Activated CD4-positive, CD25-positive, alpha-beta regulatory T cell (primary cell): ENCODE measurements around the gene TRAF3IP1.

Source experiments
- DNase-seq, 4 experiments: peaks; one replicate each; lab custom pipeline; 2025; lab: John Stamatoyannopoulos, UW

The TRAF3IP1 gene

GRCh38 chr2:238408615-238409340 is 88.5 kb downstream of the TRAF3IP1 start:
- no peak for DNase-seq

GRCh38 chr2:238409341-238410199 is 89.3 kb downstream of the TRAF3IP1 start:
- DNase-seq, result no peak

GRCh38 chr2:238412067-238412767 is 91.9 kb downstream of the TRAF3IP1 start:
- DNase-seq, result no peak

GRCh38 chr2:238413368-238413767 is 93.0 kb downstream of the TRAF3IP1 start:
- no peak for DNase-seq

- peak in 2 of 4 experiments; percentile 10 to 15 for DNase-seq
Measured at GRCh38 chr2:238415036-238415764, 94.9 kb downstream of the TRAF3IP1 start.

- DNase-seq, result no peak
Measured at GRCh38 chr2:238415893-238416292, 95.6 kb downstream of the TRAF3IP1 start.

- DNase-seq, result no peak
Measured at GRCh38 chr2:238418196-238418998, 98.1 kb downstream of the TRAF3IP1 start.

- DNase-seq, result no peak
Measured at GRCh38 chr2:238418999-238419546, 98.8 kb downstream of the TRAF3IP1 start.

- no peak for DNase-seq
Measured at GRCh38 chr2:238420442-238420841, 100.1 kb downstream of the TRAF3IP1 start.

- no peak for DNase-seq
Measured at GRCh38 chr2:238420878-238421694, 100.8 kb downstream of the TRAF3IP1 start.

- no peak for DNase-seq
Measured at GRCh38 chr2:238421695-238422035, 101.3 kb downstream of the TRAF3IP1 start.

- DNase-seq, result no peak
Measured at GRCh38 chr2:238422285-238422684, 102.0 kb downstream of the TRAF3IP1 start.

- no peak for DNase-seq
Measured at GRCh38 chr2:238422940-238423339, 102.6 kb downstream of the TRAF3IP1 start.

GRCh38 chr2:238423561-238424312 is 103.4 kb downstream of the TRAF3IP1 start:
- DNase-seq, result no peak

- DNase-seq, result no peak
Measured at GRCh38 chr2:238424313-238424700, 104.0 kb downstream of the TRAF3IP1 start.

- DNase-seq, result no peak
Measured at GRCh38 chr2:238425505-238425978, 105.2 kb downstream of the TRAF3IP1 start.

- DNase-seq, result no peak
Measured at GRCh38 chr2:238425979-238426567, 105.8 kb downstream of the TRAF3IP1 start.

- peak; percentile 59 to 81 (median 76) for DNase-seq
Measured at GRCh38 chr2:238426568-238427434, 106.5 kb downstream of the TRAF3IP1 start, which contains the start of gene ASB1. Gene ASB1, plus strand, starts transcription at chr2:238426927. Its CDS starts 144 bp downstream, at chr2:238427071.
